D721Med (cell line): ENCODE data around the gene PCBP3.
"Not testable (repeated sequence)": the region's sequence is repeated elsewhere in the genome, so short reads cannot be mapped to it uniquely, and the experiment has no call there.

ENCODE experiments used
- DNase-seq: peaks from one replicate; pipeline ENCODE4 v3.0.0; 2011; ENCODE audit warnings: low spot score; ENCODE audit not compliant: insufficient read length
- FAIRE-seq: peaks from 2 replicates; lab custom pipeline; 2011; peaks lifted over from hg19 to GRCh38; lab: Jason Lieb, UNC
- CTCF ChIP-seq: IDR thresholded peaks from 2 replicates; pipeline ENCODE4 v1.5.1; 2012; ENCODE audit warnings: mild to moderate bottlenecking, control low read depth; ENCODE audit not compliant: insufficient read depth; ENCODE audit errors: missing control alignments

PCBP3 gene

GRCh38 chr21:45974073-45975019 is 330.8 kb downstream of the PCBP3 start:
- FAIRE-seq = no peak
- no peak for TF ChIP-seq CTCF
- no peak for DNase-seq

- DNase-seq (no peak), FAIRE-seq (no peak)
- no peak for TF ChIP-seq CTCF
Observed at GRCh38 chr21:45975020-45975666, 331.6 kb downstream of the PCBP3 start.

GRCh38 chr21:45975667-45976409 is 332.3 kb downstream of the PCBP3 start:
- not testable (repeated sequence) for FAIRE-seq

GRCh38 chr21:45976701-45977311 is 333.3 kb downstream of the PCBP3 start:
- FAIRE-seq = no peak

More at GRCh38 chr21:45975667-45976409, 332.3 kb downstream of the PCBP3 start:
- not testable (repeated sequence) for DNase-seq

GRCh38 chr21:45977396-45977795 is 333.9 kb downstream of the PCBP3 start:
- no peak for TF ChIP-seq CTCF
- FAIRE-seq = no peak
- no peak for DNase-seq

More at GRCh38 chr21:45976701-45977311, 333.3 kb downstream of the PCBP3 start:
- TF ChIP-seq CTCF = no peak
- DNase-seq = no peak

- DNase-seq (no peak), FAIRE-seq (no peak)
- no peak for TF ChIP-seq CTCF
Observed at GRCh38 chr21:45979141-45979631, 335.7 kb downstream of the PCBP3 start.

GRCh38 chr21:45979651-45980050 is 336.1 kb downstream of the PCBP3 start:
- FAIRE-seq (no peak), DNase-seq (no peak)
- no peak for TF ChIP-seq CTCF
